GM21515 (cell line): ENCODE results near the gene BNIP1.

Experiments
- ATAC-seq: cut with Tn5 transposase; IDR thresholded peaks from one replicate; pipeline ENCODE4 v1.9.1; 2021; ENCODE audit not compliant: unreplicated experiment

The BNIP1 gene

GRCh38 chr5:173208296-173208695 is 64.0 kb downstream of the BNIP1 start:
- ATAC-seq = no peak

GRCh38 chr5:173210877-173211276 is 66.5 kb downstream of the BNIP1 start:
- no peak for ATAC-seq

- no peak for ATAC-seq
Measured at GRCh38 chr5:173211284-173211683, 67.0 kb downstream of the BNIP1 start.

- no peak for ATAC-seq
Measured at GRCh38 chr5:173213236-173213933, 69.1 kb downstream of the BNIP1 start.
